ENCODE measurements around the gene SPPL2C.
"Not testable (repeated sequence)": the region's sequence is repeated elsewhere in the genome, so short reads cannot be mapped to it uniquely, and the experiment has no call there.

The SPPL2C gene

GRCh38 chr17:45861165-45861564 lies 16.5 kb downstream of the SPPL2C start:
- no peak overlapping the region for H3K4me3 ChIP-seq (ENCODE audit: control insufficient read depth, low read depth, low read length)
- TF ChIP-seq CTCF (conservative IDR thresholded peaks at IDR 0.05; ENCODE audit: control insufficient read depth, insufficient read depth, low read depth, low read length): no peak
- no peak for DNase-seq (ENCODE audit: low read depth)

- DNase-seq (ENCODE audit: low read depth); H3K4me3 ChIP-seq (ENCODE audit: control insufficient read depth, low read depth, low read length): not testable (repeated sequence)
Observed at GRCh38 chr17:45862127-45862526, 17.4 kb downstream of the SPPL2C start.

- DNase-seq (ENCODE audit: low read depth): no peak
- H3K4me3 ChIP-seq (ENCODE audit: control insufficient read depth, low read depth, low read length): no peak overlapping the region
- TF ChIP-seq CTCF (conservative IDR thresholded peaks at IDR 0.05; ENCODE audit: control insufficient read depth, insufficient read depth, low read depth, low read length): no peak
Observed at GRCh38 chr17:45863857-45864654, 19.4 kb downstream of the SPPL2C start.

GRCh38 chr17:45867171-45867570 lies 22.5 kb downstream of the SPPL2C start:
- no peak for TF ChIP-seq CTCF (conservative IDR thresholded peaks at IDR 0.05; ENCODE audit: control insufficient read depth, insufficient read depth, low read depth, low read length)
- no peak overlapping the region for H3K4me3 ChIP-seq (ENCODE audit: control insufficient read depth, low read depth, low read length)
- no peak for DNase-seq (ENCODE audit: low read depth)

- DNase-seq (ENCODE audit: low read depth): no peak
- no peak overlapping the region for H3K4me3 ChIP-seq (ENCODE audit: control insufficient read depth, low read depth, low read length)
- no peak for TF ChIP-seq CTCF (conservative IDR thresholded peaks at IDR 0.05; ENCODE audit: control insufficient read depth, insufficient read depth, low read depth, low read length)
Observed at GRCh38 chr17:45867702-45868101, 23.0 kb downstream of the SPPL2C start.

GRCh38 chr17:45868276-45868675 lies 23.6 kb downstream of the SPPL2C start:
- H3K4me3 ChIP-seq (ENCODE audit: control insufficient read depth, low read depth, low read length): no peak overlapping the region
- TF ChIP-seq CTCF (conservative IDR thresholded peaks at IDR 0.05; ENCODE audit: control insufficient read depth, insufficient read depth, low read depth, low read length): no peak
- DNase-seq (ENCODE audit: low read depth): peak; percentile 57

GRCh38 chr17:45869676-45870341 lies 25.1 kb downstream of the SPPL2C start:
- peak; percentile 13 for DNase-seq (ENCODE audit: low read depth)
- TF ChIP-seq CTCF (conservative IDR thresholded peaks at IDR 0.05; ENCODE audit: control insufficient read depth, insufficient read depth, low read depth, low read length): no peak
- H3K4me3 ChIP-seq (ENCODE audit: control insufficient read depth, low read depth, low read length): no peak overlapping the region

All from fibroblast of mammary gland (primary cell).